HEK293T (cell line): ENCODE measurements around the gene DCLRE1B.

ENCODE experiments used
- BHLHE40 ChIP-seq: fragments of 450-650 bp; IDR thresholded peaks from 2 replicates; pipeline ENCODE4 v1.6.1; 2016; ENCODE audit warnings: mild to moderate bottlenecking, moderate library complexity, borderline replicate concordance
- CTBP1 ChIP-seq: fragments of 450-650 bp; IDR thresholded peaks from 2 replicates; pipeline ENCODE4 v1.6.1; 2016; ENCODE audit warnings: borderline replicate concordance
- FOXA1 ChIP-seq: fragments of 450-650 bp; IDR thresholded peaks from 2 replicates; pipeline ENCODE4 v1.6.1; 2016; ENCODE audit warnings: mild to moderate bottlenecking
- FOXK2 ChIP-seq: fragments of 450-650 bp; IDR thresholded peaks from 2 replicates; pipeline ENCODE4 v1.6.1; 2016; ENCODE audit warnings: mild to moderate bottlenecking
- HDGF ChIP-seq: fragments of 450-650 bp; IDR thresholded peaks from 2 replicates; pipeline ENCODE4 v1.6.1; 2017; ENCODE audit warnings: antibody characterized with exemption, borderline replicate concordance
- SP1 ChIP-seq: fragments of 450-650 bp; IDR thresholded peaks from 2 replicates; pipeline ENCODE4 v1.6.1; 2017

- no peak for TF ChIP-seq SP1
- no peak for TF ChIP-seq BHLHE40
- TF ChIP-seq FOXK2 = no peak
- no peak for TF ChIP-seq CTBP1
- no peak for TF ChIP-seq FOXA1
- TF ChIP-seq HDGF = no peak
Measured at GRCh38 chr1:113958691-113959090, 53.6 kb downstream of the DCLRE1B start.
